Right kidney (tissue), 9 donors: ENCODE data around the gene SLC9C1.

ENCODE experiments used
- DNase-seq: peaks from one replicate; pipeline ENCODE4 v3.0.0-alpha.2; 2016
- long read RNA-seq, 8 donors: transcript quantifications; one replicate each; lab custom pipeline, GENCODE V29; 2026

SLC9C1 gene
- long read RNA-seq, donor 1: 0 reads
- long read RNA-seq, donor 2: 0 reads
- long read RNA-seq, donor 3: 0 reads
- long read RNA-seq, donor 4: 0 reads
- long read RNA-seq, donor 5: 0 reads
- long read RNA-seq, donor 6: 0 reads
- long read RNA-seq, donor 7, partial matches to known transcripts: 9 of 22 reads
- long read RNA-seq, donor 7, other reads (novel, unspliced or antisense): 13 of 22 reads
- long read RNA-seq, donor 8: 0 reads

DNA sequence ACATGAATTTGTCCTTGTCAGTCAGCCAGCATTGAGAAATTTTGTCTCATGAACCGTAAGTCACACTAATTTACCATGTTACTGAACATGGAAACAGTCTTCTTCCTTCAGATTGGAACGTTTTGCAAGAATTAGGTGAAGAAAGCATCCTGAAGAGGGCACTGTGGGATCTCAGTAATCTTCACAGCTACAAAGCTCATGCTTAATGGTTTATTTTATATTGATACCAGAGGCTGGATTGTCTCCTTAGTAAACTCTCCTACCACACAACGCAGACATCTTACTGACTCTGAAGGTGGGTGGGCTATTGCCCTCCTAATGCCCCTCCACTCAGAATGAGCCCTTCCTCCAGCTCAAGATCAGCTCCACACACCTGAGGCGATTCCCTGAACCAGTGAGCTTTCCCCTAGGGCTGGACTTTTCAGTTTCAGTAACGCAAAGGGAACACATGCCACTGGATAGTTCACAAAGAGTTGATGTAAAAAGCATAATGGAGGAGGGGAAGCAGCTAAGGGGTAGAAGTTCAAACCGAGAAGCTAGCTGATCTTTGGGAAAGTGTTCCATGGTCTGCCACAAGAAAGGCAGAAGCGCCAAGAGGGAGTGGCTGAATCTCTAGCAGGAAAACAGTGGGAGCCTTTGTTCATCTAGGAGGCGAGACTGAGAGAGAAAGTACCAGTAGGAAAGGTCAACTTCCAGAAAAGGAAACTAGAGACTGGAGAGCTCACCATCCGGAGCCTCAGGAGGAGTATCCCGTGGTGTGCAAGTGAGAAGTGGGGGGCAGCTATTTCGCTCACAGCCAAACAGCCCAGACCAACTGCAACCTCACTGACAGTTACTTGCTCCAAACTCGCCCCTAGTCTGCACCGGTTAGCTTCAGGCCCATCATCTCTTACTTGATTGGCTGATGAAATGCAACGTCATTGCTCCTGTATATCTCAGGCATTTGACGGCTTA is at the start of gene SLC9C1:
TSS of gene SLC9C1 (minus strand) at position 849 of the 954 bp plus-strand sequence. CDS start 7,425 bp downstream, outside the sequence.
- peak; percentile 73 for DNase-seq

DNA sequence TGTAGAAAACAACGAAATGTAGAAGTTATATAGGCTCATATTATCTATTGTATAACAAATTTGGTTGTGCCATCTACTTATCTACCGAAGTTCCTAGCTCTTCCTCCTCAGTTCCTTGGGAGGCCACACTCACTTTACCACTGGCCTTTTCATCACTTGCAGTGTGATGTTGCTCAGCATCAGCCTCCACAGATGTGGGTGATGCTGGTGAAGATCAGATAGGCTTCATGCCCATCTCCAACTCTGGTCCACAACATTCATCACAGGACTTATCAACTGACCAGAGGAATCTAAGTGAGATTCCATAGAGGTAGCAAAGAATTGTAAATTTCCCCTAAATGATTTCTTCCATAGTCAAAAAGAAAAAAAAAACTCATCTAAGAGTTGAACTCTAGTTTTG is 47.4 kb upstream of the SLC9C1 start:
- no peak for DNase-seq

DNA sequence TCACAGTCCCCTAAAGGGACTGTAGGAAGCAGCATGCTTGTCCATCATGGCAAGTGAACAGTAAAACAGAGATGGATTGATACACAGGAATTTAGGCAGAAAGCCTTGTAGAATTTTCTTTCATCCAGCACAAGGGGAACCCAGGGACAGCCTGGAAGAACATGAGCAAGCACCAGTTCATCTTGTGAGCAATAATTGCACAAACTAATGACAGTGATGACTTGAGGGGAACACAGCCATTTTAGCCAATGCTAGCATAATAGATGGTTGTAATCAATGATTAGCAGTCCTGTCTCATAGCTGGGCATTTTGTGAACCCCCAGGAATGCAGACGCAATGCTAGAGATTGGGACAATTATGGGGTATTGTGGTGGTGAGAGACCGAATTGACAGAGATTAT is 45.6 kb upstream of the SLC9C1 start:
- no peak for DNase-seq

- no peak for DNase-seq
Observed at GRCh38 chr3:112339134-112339533, 45.1 kb upstream of the SLC9C1 start.

GRCh38 chr3:112338727-112339056 is 44.7 kb upstream of the SLC9C1 start:
- no peak for DNase-seq

DNA sequence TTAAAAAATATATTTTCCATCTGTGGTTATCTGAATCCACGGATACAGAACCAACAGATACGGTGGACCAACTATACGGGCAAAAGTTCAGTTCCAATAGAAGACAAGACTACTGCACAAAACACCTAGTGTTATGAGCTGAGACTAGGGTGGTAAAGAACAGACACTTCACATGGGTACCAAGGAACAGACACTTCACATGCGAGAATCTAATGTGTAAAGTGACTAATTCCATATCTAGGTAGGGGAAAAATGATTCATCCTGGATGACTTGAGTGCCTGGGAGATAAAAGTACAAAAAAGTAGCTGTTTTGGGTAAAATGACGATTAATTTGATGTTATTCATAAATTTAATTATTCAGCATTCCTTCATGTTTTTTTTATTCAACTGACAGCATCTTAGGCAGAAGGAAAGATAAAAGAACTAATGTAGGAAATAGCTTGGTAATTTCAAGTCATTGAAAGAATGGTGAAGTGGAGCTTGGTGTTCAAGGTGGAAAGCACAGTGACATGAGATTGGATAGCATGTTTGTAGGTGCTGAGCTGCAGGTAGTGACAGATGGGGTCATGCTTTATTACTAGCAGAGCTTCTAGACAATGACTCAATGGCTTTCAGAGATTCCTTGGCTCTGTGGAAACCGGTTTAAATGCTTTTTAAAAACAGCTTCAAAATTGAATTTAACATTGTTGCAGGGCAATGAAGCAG is 44.2 kb upstream of the SLC9C1 start:
- DNase-seq: no peak

GRCh38 chr3:112335434-112335781 is 41.4 kb upstream of the SLC9C1 start:
- no peak for DNase-seq

DNA sequence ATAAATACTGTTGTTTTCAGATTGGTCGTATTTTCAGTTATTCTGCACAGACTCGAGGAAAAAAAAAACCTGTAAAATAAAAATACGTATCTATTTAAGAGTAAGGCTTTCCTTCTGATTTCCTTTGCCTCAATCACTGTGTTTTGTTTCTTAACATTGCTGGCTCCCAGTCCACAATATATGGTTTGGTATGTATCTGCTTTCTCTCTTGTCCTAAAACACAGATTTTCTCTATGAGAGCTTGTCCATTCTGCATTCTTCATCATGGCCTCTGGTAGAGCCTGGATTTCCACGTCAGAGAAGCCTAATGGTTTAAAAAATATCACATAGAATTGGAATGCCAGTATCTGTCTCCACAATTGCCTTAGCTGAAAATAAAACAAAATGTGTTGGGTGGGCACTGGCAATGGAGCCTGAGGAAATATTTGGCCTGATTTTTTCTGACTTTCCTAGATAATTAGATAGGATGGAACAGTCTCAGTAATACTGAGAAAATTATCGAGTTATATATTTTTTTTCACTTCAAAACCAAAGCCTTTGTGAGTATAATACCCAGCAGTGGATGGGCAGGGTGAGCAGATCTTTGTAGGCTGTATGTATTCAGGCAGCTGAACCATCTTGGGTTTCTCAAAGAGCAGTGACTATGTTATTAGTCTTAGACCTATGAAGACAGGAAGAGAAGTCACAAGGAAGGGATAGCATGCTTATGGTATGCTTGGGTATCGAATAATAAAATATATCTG is 40.8 kb upstream of the SLC9C1 start:
- DNase-seq: peak; percentile 35

- DNase-seq: peak; percentile 90
Observed at GRCh38 chr3:112333381-112334317, 39.6 kb upstream of the SLC9C1 start.

GRCh38 chr3:112333002-112333380 is 39.0 kb upstream of the SLC9C1 start, which contains the start of gene CD200:
TSS of gene CD200 (plus strand) at chr3:112333156. CDS start at chr3:112333213, 57 bp downstream.
- no peak for DNase-seq

- DNase-seq: no peak
Observed at GRCh38 chr3:112331851-112332250, 37.8 kb upstream of the SLC9C1 start.

DNA sequence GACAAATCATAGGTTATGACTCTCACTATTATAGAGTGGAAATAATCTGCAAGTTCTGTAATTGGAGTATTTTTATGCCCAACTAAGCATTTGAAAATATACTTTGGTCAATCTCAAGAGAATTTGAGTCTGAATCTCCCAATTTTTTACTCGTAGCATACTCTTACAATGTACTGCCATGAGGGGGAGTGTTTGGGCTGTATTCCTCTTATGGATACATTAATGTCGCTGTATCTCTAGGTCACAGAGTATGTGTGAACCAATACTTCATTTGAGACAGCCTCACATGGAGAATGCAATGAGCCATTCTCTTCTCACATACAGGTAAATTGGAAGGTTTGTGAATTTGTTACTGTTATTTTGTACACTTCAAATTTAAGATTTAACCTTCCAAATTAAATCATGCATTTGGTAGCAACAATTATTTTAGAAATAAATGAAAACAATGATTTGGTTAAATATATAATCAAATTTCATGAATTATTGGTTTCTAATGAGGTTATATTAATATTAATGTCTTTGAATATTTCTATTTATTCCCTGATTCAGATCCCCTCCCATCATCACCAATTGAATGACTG is 33.4 kb upstream of the SLC9C1 start:
- DNase-seq: no peak

- no peak for DNase-seq
Observed at GRCh38 chr3:112321867-112322652, 28.0 kb upstream of the SLC9C1 start.

DNA sequence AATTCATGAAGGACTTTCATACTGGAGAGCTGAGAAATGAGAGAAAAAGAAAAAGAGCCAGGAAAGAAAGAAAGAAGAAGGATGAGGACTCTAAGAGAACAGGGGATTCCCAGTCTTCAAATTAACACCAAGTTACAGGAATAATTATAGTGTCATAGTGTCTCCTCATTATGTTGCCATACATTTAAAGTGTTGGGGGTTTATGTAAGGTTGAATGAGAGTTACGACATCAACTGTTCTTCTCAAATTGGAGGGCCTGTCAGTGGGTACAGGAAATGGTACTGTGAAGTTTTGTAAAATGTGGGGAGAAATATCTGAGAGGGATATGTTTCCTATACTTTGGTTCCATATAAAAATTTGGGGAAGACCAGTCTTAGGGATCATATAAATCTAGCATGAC is 26.7 kb upstream of the SLC9C1 start:
- DNase-seq: no peak

DNA sequence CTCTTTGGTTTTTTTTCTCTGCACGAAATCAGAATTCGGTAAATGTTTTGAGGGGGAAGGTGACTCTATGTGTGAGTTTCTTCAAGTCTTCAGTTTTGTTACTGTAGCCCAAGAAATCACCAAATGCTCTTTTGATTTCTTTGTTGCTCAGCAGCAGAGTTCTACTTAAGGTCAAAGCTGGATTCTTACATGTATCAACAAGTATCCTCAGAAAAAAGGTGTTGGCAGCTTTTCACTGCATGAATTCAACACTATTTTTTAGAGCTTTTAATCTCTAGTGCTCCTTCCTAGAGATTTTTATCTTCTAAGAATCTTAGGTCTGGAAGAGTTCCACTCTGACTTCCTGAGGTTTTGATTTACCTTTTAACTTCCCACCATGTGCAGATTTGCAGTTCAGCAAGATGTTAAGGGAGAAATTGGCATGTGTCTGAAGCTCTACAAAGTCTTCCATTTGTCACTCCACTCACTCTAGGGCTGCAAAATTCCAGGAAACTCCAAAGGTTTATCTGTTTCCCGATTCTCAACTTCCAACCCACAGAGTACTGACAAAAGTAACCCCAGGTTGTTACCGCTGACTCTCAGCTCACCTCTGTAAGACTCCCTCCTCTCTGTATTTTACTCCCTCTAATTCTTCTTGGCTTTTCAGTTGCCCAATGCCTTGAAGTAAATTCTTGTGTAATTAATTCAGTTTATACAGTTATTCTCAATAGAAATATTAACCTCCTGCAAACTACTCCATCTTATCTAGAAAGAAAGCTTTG is 25.7 kb upstream of the SLC9C1 start:
- no peak for DNase-seq

GRCh38 chr3:112315791-112316190 is 21.8 kb upstream of the SLC9C1 start:
- no peak for DNase-seq

GRCh38 chr3:112314649-112315048 is 20.6 kb upstream of the SLC9C1 start:
- DNase-seq: no peak

GRCh38 chr3:112308151-112308911 is 14.3 kb upstream of the SLC9C1 start:
- no peak for DNase-seq
